Stimulated activated CD8-positive, alpha-beta memory T cell treated with anti-CD3 and anti-CD28 coated beads, Interleukin-2, amount 100 ng/mL, for 1 hour (primary cell): ENCODE results near the gene DUSP2.
"Not testable (repeated sequence)": the region's sequence is repeated elsewhere in the genome, so short reads cannot be mapped to it uniquely, and the experiment has no call there.

Experiments
- DNase-seq, 2 donors: peaks; one replicate each; pipeline ENCODE4 v3.0.0-alpha.2; 2020; ENCODE audit warnings: low read depth in 2 of 2

The DUSP2 gene

GRCh38 chr2:96163415-96163767 lies 18.2 kb upstream of the DUSP2 start:
- no peak for DNase-seq

DNA sequence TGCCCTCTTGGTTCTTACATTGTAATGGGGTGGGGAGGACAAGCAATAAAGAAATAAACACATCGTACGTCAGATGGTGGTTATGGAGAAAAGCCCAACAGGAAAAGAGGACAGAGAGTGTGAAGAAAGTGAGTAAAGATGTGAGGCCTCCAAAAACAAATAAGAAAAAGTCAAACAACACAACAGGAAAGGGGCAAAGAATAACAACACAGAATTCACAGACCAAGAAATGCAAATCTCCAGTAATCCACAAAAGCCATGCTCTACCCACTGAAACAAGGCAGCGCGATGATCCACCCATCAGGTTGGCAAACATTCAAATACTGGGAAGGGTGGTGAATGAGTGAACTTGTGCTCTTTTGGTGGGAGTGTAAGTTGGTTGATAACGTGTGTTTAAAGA lies 16.7 kb upstream of the DUSP2 start:
- DNase-seq: no peak

- DNase-seq: not testable (repeated sequence)
Measured at GRCh38 chr2:96160366-96160765, 15.1 kb upstream of the DUSP2 start.

- no peak for DNase-seq
Measured at GRCh38 chr2:96159084-96159830, 14.0 kb upstream of the DUSP2 start.

DNA sequence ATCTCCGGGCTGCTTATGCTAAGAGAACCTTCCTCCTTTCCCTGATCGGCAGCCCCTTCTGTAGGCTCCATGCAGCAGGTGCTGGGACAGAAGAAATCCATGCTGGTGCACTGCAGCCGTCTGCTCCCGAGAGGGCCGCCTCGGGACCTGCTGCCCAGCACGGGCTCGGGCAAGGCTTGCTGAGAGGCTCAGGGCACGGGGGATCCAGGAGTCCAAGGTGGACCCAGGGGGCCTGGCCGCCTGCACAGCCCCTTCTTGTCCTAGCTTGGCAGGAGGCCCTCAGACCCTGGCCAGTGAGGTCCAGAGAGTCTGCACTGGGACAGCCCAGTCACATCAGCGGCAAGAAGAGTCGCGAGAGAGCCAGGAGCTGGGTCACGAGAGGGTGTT lies 13.3 kb upstream of the DUSP2 start:
- no peak for DNase-seq

DNA sequence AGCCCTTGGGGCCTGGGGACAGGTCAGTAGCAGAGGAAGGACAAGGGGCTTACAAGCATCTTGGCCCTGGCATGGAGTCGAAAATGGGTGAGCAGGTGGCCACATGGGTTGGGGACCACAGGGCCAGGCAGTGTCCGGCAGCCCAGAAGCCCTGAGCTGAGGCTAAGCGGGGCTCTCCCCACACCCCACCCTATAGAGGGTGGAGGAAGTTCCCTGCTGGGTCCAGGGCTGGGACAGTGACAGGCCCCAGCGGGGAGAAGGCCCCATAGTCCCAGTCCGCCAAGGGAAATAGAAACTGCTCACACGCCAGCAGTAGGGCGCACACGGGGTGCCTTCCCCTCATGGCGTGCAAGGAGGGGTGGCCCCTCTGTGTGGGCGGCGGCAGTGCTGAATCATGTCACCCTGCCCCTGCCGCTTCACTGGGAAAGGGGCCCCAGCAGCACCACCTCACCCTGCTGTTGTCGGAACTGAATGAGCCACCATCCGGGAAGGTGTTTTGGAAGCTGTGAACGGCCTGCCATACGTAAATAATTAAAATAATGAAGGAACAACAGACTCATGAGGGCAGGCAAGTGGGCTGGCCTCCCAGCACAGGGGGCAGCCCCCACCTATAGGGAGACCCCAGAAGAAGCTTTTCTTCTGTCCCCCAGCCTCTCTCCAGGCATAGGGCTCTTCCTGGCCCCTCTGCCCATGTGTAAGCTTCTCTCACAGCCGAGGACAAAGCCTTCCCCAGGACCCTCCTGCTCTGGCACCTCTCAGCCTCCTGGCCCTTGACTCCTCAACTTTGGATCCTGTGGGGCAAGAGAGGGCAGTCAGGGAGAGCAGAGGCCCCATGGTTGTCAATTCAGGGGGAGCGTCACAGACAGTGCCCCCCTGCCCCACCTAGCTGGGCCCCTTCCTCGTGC lies 12.7 kb upstream of the DUSP2 start:
- DNase-seq: peak; percentile 59 to 76

- no peak for DNase-seq
Measured at GRCh38 chr2:96156926-96157648, 11.8 kb upstream of the DUSP2 start.

DNA sequence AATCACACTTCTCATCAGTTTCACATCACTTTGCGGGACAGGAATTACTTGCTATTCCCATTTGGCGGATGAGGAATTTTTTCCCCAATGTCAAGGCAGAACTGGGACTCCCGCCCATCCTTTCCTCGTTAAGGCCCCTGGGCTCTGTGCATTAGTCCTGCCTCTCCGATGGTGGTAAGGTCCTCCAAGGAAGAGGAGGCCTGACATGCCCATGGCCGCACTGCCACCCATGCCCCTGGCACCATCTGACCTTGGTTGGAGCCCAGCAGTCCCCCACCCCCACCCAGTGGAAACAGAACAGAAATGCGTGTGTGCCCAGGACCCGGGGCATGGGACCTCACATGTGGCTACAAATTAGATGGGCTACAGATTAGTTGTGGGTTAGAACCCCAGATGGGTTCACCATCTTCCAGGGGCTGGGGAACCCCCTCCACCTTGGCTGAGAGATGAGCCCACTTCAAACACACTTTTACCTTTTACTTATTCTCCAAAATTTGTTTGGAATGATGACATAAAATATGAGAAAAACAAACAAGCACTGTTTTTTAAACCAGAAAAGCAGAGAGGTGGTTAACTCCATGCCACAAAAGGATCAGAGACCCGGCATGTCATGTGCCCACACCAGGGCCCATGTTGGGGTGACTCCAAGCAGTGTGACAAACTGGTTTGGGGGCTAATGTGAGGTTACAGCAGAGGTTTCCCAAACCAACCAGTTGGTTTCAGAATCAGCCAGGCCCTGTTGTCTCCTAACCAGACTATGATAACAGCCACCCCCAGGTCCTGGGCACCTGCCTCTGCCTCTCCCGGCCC lies 11.0 kb upstream of the DUSP2 start:
- no peak for DNase-seq

GRCh38 chr2:96154506-96155380 lies 9.5 kb upstream of the DUSP2 start:
- no peak for DNase-seq

DNA sequence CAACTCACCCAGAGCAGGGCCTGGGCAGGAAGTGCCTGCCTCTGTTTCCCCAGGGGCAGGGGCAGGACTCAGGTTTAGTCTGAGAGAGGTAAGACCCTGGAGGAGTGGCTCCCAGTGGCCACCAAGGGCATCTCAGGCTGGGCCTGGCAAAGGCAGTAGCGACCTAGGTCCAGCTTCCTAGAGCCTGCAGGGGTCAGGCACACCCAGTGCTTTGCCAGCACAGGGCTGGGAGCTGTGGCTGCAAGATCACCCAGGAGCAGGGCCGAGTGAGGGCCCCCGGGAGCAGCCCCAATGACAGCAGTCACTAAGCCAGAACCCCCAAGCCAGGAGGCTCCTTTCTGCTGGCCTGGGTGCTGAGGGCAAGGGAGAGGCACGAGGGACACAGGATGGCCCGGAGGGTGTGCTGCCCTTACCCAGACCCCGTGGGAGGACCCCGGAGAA lies 8.8 kb upstream of the DUSP2 start:
- DNase-seq: no peak

DNA sequence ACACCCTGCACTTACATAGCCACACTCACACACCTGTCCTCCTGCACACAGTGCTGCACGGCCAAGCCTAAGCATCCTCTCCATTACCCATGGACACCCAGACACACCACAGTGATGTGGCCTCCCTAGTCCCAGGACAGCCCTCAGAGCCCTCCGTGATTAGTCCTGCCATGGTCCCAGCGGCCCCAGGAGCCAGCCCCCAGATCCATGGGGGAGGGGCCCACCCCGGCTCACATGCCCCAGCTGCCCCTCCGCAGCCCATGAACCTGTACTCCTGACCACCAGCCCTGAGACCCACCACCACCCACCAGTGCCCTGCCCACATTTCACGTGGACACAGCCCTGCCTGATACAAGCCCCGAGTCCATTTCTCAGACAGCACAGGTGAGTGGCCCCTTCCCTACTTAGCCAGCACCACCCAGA lies 8.1 kb upstream of the DUSP2 start:
- DNase-seq: no peak

GRCh38 chr2:96152304-96153161 lies 7.3 kb upstream of the DUSP2 start:
- no peak for DNase-seq

GRCh38 chr2:96151595-96152303 lies 6.5 kb upstream of the DUSP2 start:
- DNase-seq: no peak

DNA sequence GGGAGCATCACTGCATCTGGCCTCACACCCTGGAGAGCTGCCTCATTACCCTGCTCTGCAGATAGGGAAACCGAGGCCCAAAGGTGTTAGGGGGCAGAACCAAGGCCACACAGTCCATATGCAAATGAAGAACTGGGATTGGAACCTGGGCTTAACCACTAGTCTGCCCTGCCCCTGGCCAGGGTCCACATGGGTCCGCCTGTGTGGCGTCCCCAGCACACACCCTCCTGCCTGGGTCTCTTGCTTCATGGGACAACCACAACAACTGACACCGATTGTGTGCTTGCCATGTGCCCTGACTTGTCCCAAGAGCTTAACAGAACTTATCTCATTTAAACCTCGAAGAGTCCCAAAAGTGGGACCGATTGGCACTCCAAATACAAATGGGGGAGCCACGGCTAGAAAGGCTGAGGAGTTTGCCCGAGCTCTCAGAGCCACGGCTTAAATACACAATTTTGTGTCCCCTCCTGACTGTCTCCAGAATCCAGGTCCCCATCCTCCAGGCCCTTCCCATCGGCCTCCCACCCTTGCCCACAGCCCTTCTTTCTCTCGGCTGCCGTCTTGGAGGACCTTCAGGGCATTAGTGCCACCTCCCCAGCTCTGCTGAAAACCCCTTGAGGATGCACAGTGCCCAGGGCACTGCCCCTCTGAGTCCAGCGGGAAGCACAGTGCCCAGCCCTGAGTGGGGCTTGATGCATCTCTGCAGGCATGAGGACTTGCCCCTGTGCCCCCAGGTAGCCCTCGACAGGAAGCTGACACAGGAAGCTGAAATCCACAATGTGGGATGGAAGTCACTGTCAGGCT lies 5.8 kb upstream of the DUSP2 start:
- no peak for DNase-seq

GRCh38 chr2:96150007-96150640 lies 4.9 kb upstream of the DUSP2 start:
- no peak for DNase-seq

DNA sequence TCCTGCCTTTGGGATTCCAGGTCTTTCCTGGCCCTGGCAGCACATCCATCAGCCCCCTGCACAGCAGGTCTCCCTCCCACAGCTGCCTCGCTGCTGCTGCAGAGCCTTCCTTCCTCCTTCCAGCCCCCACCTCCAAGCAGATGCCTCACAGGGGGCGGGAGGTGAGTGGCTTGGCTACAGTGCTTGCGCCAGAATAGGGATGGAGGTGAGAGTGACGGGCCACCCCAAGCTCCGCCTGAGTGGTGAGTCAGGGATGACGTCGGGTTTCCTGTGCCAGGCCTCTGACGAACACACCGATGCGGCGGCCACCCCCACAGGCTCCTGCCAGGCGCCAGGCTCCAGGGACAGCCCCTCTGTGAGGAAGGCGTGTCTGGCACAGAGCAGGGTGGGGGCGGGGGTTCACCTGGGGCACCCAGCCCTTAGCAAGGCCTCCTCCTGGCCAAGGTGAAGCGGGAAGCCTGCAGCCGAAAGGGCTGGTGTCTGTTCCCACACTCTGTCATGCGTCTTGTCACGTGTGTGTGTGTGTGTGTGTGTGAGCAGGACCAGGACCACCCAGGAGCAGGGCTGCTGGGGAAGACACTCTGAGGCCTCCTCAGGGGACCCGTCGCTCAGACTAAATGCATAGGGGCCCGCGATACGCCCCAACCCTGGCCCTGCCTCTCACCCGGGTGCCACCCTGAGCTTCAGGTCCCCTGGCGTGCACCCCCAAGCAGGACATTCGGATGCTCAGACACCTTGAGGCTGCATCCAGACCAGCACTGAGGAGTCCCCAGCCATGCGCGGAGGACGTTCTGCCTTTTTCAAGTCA lies 3.4 kb upstream of the DUSP2 start:
- DNase-seq: peak; percentile 89 to 91
